C4-2B (cell line): Measurements from ENCODE around the gene OR13J1.

ENCODE experiments used
- ZFX ChIP-seq: fragments of 450-650 bp; IDR thresholded peaks from 2 replicates; pipeline ENCODE4 v1.6.1; 2017
- TF ChIP-seq, protein P1 (sequence below): fragments of 450-650 bp; conservative IDR thresholded peaks from 2 replicates; pipeline ENCODE4 v1.5.1; 2017; ENCODE audit warnings: mild to moderate bottlenecking

GRCh38 chr9:35896570-35896969, 26.4 kb upstream of the OR13J1 start:
- TF ChIP-seq, protein P1, sequence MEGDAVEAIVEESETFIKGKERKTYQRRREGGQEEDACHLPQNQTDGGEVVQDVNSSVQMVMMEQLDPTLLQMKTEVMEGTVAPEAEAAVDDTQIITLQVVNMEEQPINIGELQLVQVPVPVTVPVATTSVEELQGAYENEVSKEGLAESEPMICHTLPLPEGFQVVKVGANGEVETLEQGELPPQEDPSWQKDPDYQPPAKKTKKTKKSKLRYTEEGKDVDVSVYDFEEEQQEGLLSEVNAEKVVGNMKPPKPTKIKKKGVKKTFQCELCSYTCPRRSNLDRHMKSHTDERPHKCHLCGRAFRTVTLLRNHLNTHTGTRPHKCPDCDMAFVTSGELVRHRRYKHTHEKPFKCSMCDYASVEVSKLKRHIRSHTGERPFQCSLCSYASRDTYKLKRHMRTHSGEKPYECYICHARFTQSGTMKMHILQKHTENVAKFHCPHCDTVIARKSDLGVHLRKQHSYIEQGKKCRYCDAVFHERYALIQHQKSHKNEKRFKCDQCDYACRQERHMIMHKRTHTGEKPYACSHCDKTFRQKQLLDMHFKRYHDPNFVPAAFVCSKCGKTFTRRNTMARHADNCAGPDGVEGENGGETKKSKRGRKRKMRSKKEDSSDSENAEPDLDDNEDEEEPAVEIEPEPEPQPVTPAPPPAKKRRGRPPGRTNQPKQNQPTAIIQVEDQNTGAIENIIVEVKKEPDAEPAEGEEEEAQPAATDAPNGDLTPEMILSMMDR, result no peak
- no peak for TF ChIP-seq ZFX
